ENCODE results near the gene TBC1D3C.
"Not testable (repeated sequence)": the region's sequence is repeated elsewhere in the genome, so short reads cannot be mapped to it uniquely, and the experiment has no call there.

TBC1D3C gene

GRCh38 chr17:38068534-38068933, at the start of gene TBC1D3C:
TSS of gene TBC1D3C (minus strand) at chr17:38068634. CDS start at chr17:38067066, 1,568 bp downstream.
- DNase-seq (ENCODE audit: low read depth in 3 of 3) = not testable (repeated sequence)

GRCh38 chr17:38099262-38099661, 30.8 kb upstream of the TBC1D3C start:
- DNase-seq (ENCODE audit: low read depth in 3 of 3) = not testable (repeated sequence)

GRCh38 chr17:38094059-38094694, 25.7 kb upstream of the TBC1D3C start:
- not testable (repeated sequence) for DNase-seq (ENCODE audit: low read depth in 3 of 3)

GRCh38 chr17:38088120-38088519, 19.7 kb upstream of the TBC1D3C start:
- DNase-seq (ENCODE audit: low read depth in 3 of 3) = not testable (repeated sequence)

GRCh38 chr17:38087344-38087743, 18.9 kb upstream of the TBC1D3C start:
- not testable (repeated sequence) for DNase-seq (ENCODE audit: low read depth in 3 of 3)
